Endothelial cell (in vitro differentiated cells): ENCODE results near the gene CDC42EP3. TPM values are rescaled to one million over a fixed set of nuclear protein-coding genes. Genes with fewer than 3 reads are reported as not detected.

ENCODE experiments used
- DNase-seq: peaks from one replicate; pipeline ENCODE4 v3.0.0; 2021; ENCODE audit warnings: low spot score
- H3K27ac Mint-ChIP-seq: one replicate; pipeline ENCODE4 v1.8.0; 2021; ENCODE audit warnings: mixed read lengths, inconsistent platforms; ENCODE audit not compliant: unreplicated experiment
- H3K27me3 Mint-ChIP-seq: one replicate; pipeline ENCODE4 v1.8.0; 2021; ENCODE audit warnings: mild to moderate bottlenecking, moderate library complexity, mixed read lengths, inconsistent platforms; ENCODE audit not compliant: unreplicated experiment
- H3K36me3 Mint-ChIP-seq: one replicate; pipeline ENCODE4 v1.8.0; 2021; ENCODE audit warnings: mild to moderate bottlenecking, low read depth, mixed read lengths, inconsistent platforms; ENCODE audit not compliant: unreplicated experiment
- H3K4me1 Mint-ChIP-seq: one replicate; pipeline ENCODE4 v1.8.0; 2021; ENCODE audit warnings: mild to moderate bottlenecking, mixed read lengths, inconsistent platforms; ENCODE audit not compliant: unreplicated experiment
- H3K4me3 Mint-ChIP-seq: one replicate; pipeline ENCODE4 v1.8.0; 2021; ENCODE audit warnings: mild to moderate bottlenecking, mixed read lengths, inconsistent platforms; ENCODE audit not compliant: unreplicated experiment
- H3K9me3 Mint-ChIP-seq: one replicate; pipeline ENCODE4 v1.8.0; 2021; ENCODE audit warnings: mixed read lengths, inconsistent platforms; ENCODE audit not compliant: unreplicated experiment
- CTCF ChIP-seq: fragments of 200-600 bp; sonication (generic); IDR thresholded peaks from one replicate; pipeline ENCODE4 v1.5.0; 2021; ENCODE audit warnings: antibody characterized with exemption; ENCODE audit not compliant: unreplicated experiment
- total RNA-seq: library from RNA; stranded (reverse); fragmentation: NEBNext Ultra II Directional; extraction: Animal tissue kit (Norgen Biotek cat#: 25700); gene quantifications from one replicate; pipeline ENCODE4 v1.2.1, GENCODE V29; 2021; ENCODE audit not compliant: unreplicated experiment

The CDC42EP3 gene
- total RNA-seq, 1 donor from 2014 or later: 53.1 TPM

GRCh38 chr2:37623406-37623805 is 48.0 kb downstream of the CDC42EP3 start:
- TF ChIP-seq CTCF: no peak
- Mint-ChIP-seq H3K27ac (no peak overlapping the region), H3K27me3 (no peaks in the 10 kb centered on the region), H3K4me3 (no peak overlapping the region), H3K36me3 (no peaks in the 10 kb centered on the region), H3K9me3 (no peaks in the 10 kb centered on the region), H3K4me1 (peaks cover 2% of the 10 kb centered on the region)
- no peak for DNase-seq

GRCh38 chr2:37622450-37623100 is 48.9 kb downstream of the CDC42EP3 start:
- Mint-ChIP-seq H3K27ac (no peak overlapping the region), H3K9me3 (no peaks in the 10 kb centered on the region), H3K4me1 (peaks cover 2% of the 10 kb centered on the region), H3K36me3 (no peaks in the 10 kb centered on the region), H3K4me3 (no peak overlapping the region), H3K27me3 (peaks cover 3% of the 10 kb centered on the region)
- DNase-seq: no peak
- no peak for TF ChIP-seq CTCF

- Mint-ChIP-seq H3K4me1 (peaks cover 3% of the 10 kb centered on the region), H3K27ac (no peak overlapping the region), H3K36me3 (no peaks in the 10 kb centered on the region), H3K9me3 (no peaks in the 10 kb centered on the region), H3K4me3 (no peak overlapping the region), H3K27me3 (peaks cover 3% of the 10 kb centered on the region)
- no peak for TF ChIP-seq CTCF
- no peak for DNase-seq
Observed at GRCh38 chr2:37621199-37621598, 50.2 kb downstream of the CDC42EP3 start.

- no peaks in the 10 kb centered on the region for H3K9me3 Mint-ChIP-seq
- H3K27ac Mint-ChIP-seq: no peak overlapping the region
- DNase-seq: no peak
- peaks cover 6% of the 10 kb centered on the region for H3K27me3 Mint-ChIP-seq
- H3K36me3 Mint-ChIP-seq: no peaks in the 10 kb centered on the region
- peaks cover 6% of the 10 kb centered on the region for H3K4me1 Mint-ChIP-seq
- no peak for TF ChIP-seq CTCF
- H3K4me3 Mint-ChIP-seq: no peak overlapping the region
Observed at GRCh38 chr2:37619959-37620300, 51.5 kb downstream of the CDC42EP3 start.

GRCh38 chr2:37619230-37619958 is 52.0 kb downstream of the CDC42EP3 start:
- no peak for TF ChIP-seq CTCF
- no peak for DNase-seq
- H3K27ac Mint-ChIP-seq: no peak overlapping the region
- H3K4me3 Mint-ChIP-seq: no peak overlapping the region
- H3K9me3 Mint-ChIP-seq: no peaks in the 10 kb centered on the region
- peaks cover 6% of the 10 kb centered on the region for H3K4me1 Mint-ChIP-seq
- peaks cover 6% of the 10 kb centered on the region for H3K27me3 Mint-ChIP-seq
- H3K36me3 Mint-ChIP-seq: no peaks in the 10 kb centered on the region
